Lung (tissue), 16 donors: ENCODE results near the gene LRRC47. TPM values are rescaled to one million over a fixed set of nuclear protein-coding genes. Genes with fewer than 3 reads are reported as not detected.

Source experiments
- ATAC-seq: fragments of 200-7000 bp; cut with Tn5 transposase; one replicate; pipeline ENCODE4 v1.9.1; 2020; ENCODE audit warnings: moderate number of reproducible peaks; ENCODE audit not compliant: insufficient read depth, low FRiP score
- DNase-seq, 3 donors: peaks; one replicate each; pipeline ENCODE4 v3.0.0-alpha.2; 2013 to 2017
- H3K27ac ChIP-seq, 2 donors: one replicate each; pipeline ENCODE4 v1.5.1; 2013; ENCODE audit warnings: mild to moderate bottlenecking in 2 of 2, moderate library complexity in 2 of 2, control low read depth in 1 of 2, inconsistent platforms in 1 of 2, low read depth in 1 of 2, low read length in 1 of 2
- H3K27me3 ChIP-seq, 3 donors: one replicate each; pipeline ENCODE4 v1.5.1; 2013; ENCODE audit warnings: low read length in 2 of 3; ENCODE audit not compliant: control insufficient read depth in 3 of 3, insufficient read depth in 3 of 3
- H3K36me3 ChIP-seq, 4 donors: one replicate each; pipeline ENCODE4 v1.5.1; 2013; ENCODE audit warnings: low read length in 4 of 4, mild to moderate bottlenecking in 1 of 4, moderate library complexity in 1 of 4; ENCODE audit not compliant: control insufficient read depth in 4 of 4, insufficient read depth in 4 of 4
- H3K4me1 ChIP-seq, 5 donors: one replicate each; pipeline ENCODE4 v1.5.1; 2013; ENCODE audit warnings: low read length in 5 of 5, mild to moderate bottlenecking in 2 of 5, moderate library complexity in 1 of 5; ENCODE audit not compliant: control insufficient read depth in 5 of 5, insufficient read depth in 5 of 5
- H3K4me3 ChIP-seq: one replicate; pipeline ENCODE4 v1.5.1; 2013; ENCODE audit warnings: mild to moderate bottlenecking, control low read depth, moderate library complexity
- H3K9ac ChIP-seq, 2 donors: one replicate each; pipeline ENCODE4 v1.5.1; 2013; ENCODE audit warnings: low read length in 2 of 2, control low read depth in 1 of 2; ENCODE audit not compliant: insufficient read depth in 1 of 2
- H3K9me3 ChIP-seq, 4 donors: one replicate each; pipeline ENCODE4 v1.5.1; 2013; ENCODE audit warnings: low read length in 3 of 4, mild to moderate bottlenecking in 1 of 4, moderate library complexity in 1 of 4; ENCODE audit not compliant: control insufficient read depth in 4 of 4, insufficient read depth in 3 of 4
- CTCF ChIP-seq: IDR thresholded peaks from 2 replicates; pipeline ENCODE4 v1.5.1; 2012; ENCODE audit warnings: mild to moderate bottlenecking; ENCODE audit errors: control extremely low read depth, extremely low read depth
- WGBS, 2 donors: extraction: QIAGEN DNeasy Blood & Tissue Kit; methylation state at CpG; one replicate each; pipeline ENCODE4 v1.1.7; 2013; 5-methylcytosine and 5-hydroxymethylcytosine counted together
- long read RNA-seq, 5 donors: transcript quantifications; one replicate each; lab custom pipeline, GENCODE V29; 2026
- polyA plus RNA-seq, 2 donors: library from polyadenylated mRNA; stranded (reverse); fragments of 200-250 nt; gene quantifications; one replicate each; pipeline ENCODE4 v1.2.1, GENCODE V29; 2013
- total RNA-seq, 2 donors: library from RNA; depleted of rRNA in 1 of 2; stranded (reverse); fragments of >200 nt in 1 of 2; gene quantifications; one replicate each; pipeline ENCODE4 v1.2.1, GENCODE V29; 2014 to 2021
- donor health status: control.
- donor health status: control.
- donor health status: Bipolar disorder and iron deficiency.
- donor health status: healthy.
- donor health status: DM: yes; HTN: yes; CAD: no.

Gene LRRC47
- total RNA-seq (10 to 100 TPM; 22.3 to 33.9 TPM), polyA plus RNA-seq (10 to 100 TPM; 14.4 to 18.7 TPM)
- long read RNA-seq, donor 1, full-length matches to known transcripts = 18 of 18 reads
- long read RNA-seq, donor 1, partial matches to known transcripts = 0 of 18 reads
- long read RNA-seq, donor 1, other reads (novel, unspliced or antisense) = 0 of 18 reads
- long read RNA-seq, donor 2, full-length matches to known transcripts = 9 of 9 reads
- long read RNA-seq, donor 2, partial matches to known transcripts = 0 of 9 reads
- long read RNA-seq, donor 2, other reads (novel, unspliced or antisense) = 0 of 9 reads
- long read RNA-seq, donor 3, full-length matches to known transcripts = 9 of 9 reads
- long read RNA-seq, donor 3, partial matches to known transcripts = 0 of 9 reads
- long read RNA-seq, donor 3, other reads (novel, unspliced or antisense) = 0 of 9 reads
- long read RNA-seq, donor 4, full-length matches to known transcripts = 5 of 5 reads
- long read RNA-seq, donor 4, partial matches to known transcripts = 0 of 5 reads
- long read RNA-seq, donor 4, other reads (novel, unspliced or antisense) = 0 of 5 reads
- long read RNA-seq, donor 5, full-length matches to known transcripts = 23 of 28 reads
- long read RNA-seq, donor 5, partial matches to known transcripts = 5 of 28 reads
- long read RNA-seq, donor 5, other reads (novel, unspliced or antisense) = 0 of 28 reads

GRCh38 chr1:3796215-3797061 lies at the start of gene LRRC47:
Gene LRRC47, minus strand, starts transcription at chr1:3796498. Its CDS starts 22 bp downstream, at chr1:3796476.
- Histone ChIP-seq H3K4me1 (peaks cover 3 to 19% (median 13%) of the 10 kb centered on the region in 5 donors), H3K36me3 (peaks cover 0 to 4% (median 1%) of the 10 kb centered on the region in 4 donors), H3K4me3 (peak within 1 kb of the TSS; percentile 97), H3K9ac (peak within 1 kb of the TSS; percentile 61 to 69), H3K9me3 (peaks cover 0 to 2% (median 0%) of the 10 kb centered on the region in 4 donors), H3K27ac (peak within 1 kb of the TSS; percentile 52 to 67), H3K27me3 (peaks cover 0 to 5% (median 2%) of the 10 kb centered on the region in 3 donors)
- DNase-seq (peak; percentile 93 to 96 (median 94)), ATAC-seq (peak; percentile 98)
- 3 to 4% methylated on average over 58 to 60 of the region's 60 CpGs for WGBS, 2 donors
- TF ChIP-seq CTCF = no peak

GRCh38 chr1:3842912-3843311 lies 46.6 kb upstream of the LRRC47 start:
- Histone ChIP-seq H3K4me3 (no peak overlapping the region), H3K36me3 (peaks cover 13 to 36% (median 27%) of the 10 kb centered on the region in 4 donors), H3K4me1 (no peaks in the 10 kb centered on the region), H3K9ac (no peak overlapping the region), H3K27me3 (no peaks in the 10 kb centered on the region), H3K27ac (no peak overlapping the region), H3K9me3 (peaks cover 0 to 6% (median 0%) of the 10 kb centered on the region in 4 donors)
- no peak for TF ChIP-seq CTCF
- no peak for DNase-seq
- no peak for ATAC-seq
- 55 to 76% methylated on average over 9 of the region's 9 CpGs for WGBS, 2 donors

- no peak for TF ChIP-seq CTCF
- no peak for ATAC-seq
- Histone ChIP-seq H3K36me3 (peaks cover 26 to 43% (median 34%) of the 10 kb centered on the region in 4 donors), H3K4me3 (no peak overlapping the region), H3K27ac (no peak overlapping the region), H3K9ac (no peak overlapping the region), H3K9me3 (peaks cover 0 to 15% (median 3%) of the 10 kb centered on the region in 4 donors), H3K27me3 (no peaks in the 10 kb centered on the region), H3K4me1 (no peaks in the 10 kb centered on the region)
- DNase-seq = no peak
- WGBS, 2 donors = 95 to 97% methylated on average over 7 of the region's 7 CpGs
Observed at GRCh38 chr1:3841491-3841890, 45.2 kb upstream of the LRRC47 start.
